HG03439 (cell line): ENCODE results near the gene NBEAL1.
"Not testable (repeated sequence)": the region's sequence is repeated elsewhere in the genome, so short reads cannot be mapped to it uniquely, and the experiment has no call there.

Experiments
- ATAC-seq: cut with Tn5 transposase; IDR thresholded peaks from one replicate; pipeline ENCODE4 v1.9.1; 2021; ENCODE audit warnings: mild to moderate bottlenecking, moderate library complexity; ENCODE audit not compliant: unreplicated experiment

The NBEAL1 gene

GRCh38 chr2:203105996-203106395, 91.3 kb downstream of the NBEAL1 start:
- ATAC-seq, result no peak

- ATAC-seq, result not testable (repeated sequence)
These were observed 95.8 kb downstream of the NBEAL1 start for GRCh38 chr2:203110496-203110895.

DNA sequence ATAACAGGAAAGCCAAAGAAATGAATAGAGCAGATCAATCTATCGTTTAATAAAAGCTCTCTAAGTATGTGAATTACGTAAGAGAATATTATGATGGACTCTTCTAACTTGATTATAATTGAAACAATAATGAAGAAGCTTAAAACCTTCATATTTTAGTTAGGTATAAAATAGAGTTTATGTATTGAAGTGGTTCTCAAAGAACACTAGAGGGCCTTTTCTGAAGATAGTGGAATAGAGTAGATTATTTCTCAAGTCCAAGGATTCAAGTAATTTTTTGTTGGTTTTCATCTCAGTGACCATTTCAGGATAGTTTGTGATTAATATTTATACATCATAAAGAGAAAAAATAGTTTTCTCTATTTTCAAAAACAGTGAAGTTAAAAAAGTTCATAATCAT, 97.7 kb downstream of the NBEAL1 start:
- no peak for ATAC-seq

- not testable (repeated sequence) for ATAC-seq
These were observed 100.6 kb downstream of the NBEAL1 start for GRCh38 chr2:203115201-203115700.

GRCh38 chr2:203122317-203122986, 107.8 kb downstream of the NBEAL1 start:
- no peak for ATAC-seq

DNA sequence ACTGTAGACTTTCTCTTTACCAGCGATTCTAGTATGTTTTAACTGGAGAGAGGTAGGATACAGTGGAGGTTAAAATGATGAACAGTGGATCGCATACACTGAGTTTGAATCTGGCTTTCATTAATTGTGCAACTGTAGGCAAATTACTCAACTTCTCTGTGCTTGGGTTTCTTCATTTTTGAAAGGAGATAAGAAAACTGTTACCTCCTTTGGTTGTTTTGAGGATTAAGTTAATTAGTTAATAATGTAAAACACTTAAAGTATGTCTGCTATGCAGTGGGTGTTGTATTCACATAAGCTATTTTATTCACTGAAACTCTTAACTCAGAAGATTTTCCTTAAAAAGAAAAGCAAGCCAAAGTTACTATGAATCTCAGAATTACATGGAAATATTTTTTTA, 112.3 kb downstream of the NBEAL1 start:
- no peak for ATAC-seq

DNA sequence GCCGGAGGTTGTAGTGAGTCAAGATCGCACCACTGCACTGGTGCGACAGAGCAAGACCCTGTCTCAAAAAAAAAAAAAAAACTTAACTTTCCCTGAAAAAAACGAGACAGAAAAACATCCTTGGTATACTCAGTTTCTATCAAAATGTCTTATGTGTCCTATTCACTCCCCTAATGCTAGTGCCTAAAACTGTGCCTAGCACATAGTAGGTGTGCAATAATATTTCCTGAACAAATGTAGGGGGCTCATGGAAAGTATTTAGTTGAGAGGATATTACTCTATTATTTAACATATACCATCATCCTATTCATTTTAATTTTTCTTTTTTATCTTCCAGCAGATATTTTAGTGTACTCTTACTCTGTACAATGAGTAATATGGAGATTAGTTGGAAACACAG, 120.4 kb downstream of the NBEAL1 start:
- no peak for ATAC-seq

- ATAC-seq, result no peak
These were observed 128.7 kb downstream of the NBEAL1 start for GRCh38 chr2:203143391-203143790.

DNA sequence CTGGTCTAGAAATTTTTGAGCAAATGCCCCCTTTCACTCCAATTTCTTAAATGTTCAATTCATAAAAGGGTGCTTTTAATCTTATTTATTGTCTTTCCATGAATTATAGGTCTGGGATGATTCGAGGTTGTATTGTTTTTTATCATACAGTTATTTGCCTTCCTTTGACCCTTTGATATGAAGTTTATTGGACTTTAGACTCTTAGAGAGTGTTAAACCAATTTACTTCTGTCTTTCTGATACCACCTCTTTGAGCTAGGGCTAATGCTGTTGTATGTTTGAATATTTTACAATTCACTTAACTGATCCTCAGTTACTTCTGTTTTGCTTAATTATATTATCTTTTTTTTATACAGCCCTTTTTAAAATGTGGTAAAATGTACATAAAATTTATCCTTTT, 134.5 kb downstream of the NBEAL1 start:
- no peak for ATAC-seq

GRCh38 chr2:203155406-203155805, 140.7 kb downstream of the NBEAL1 start:
- no peak for ATAC-seq

GRCh38 chr2:203162722-203163121, 148.0 kb downstream of the NBEAL1 start:
- ATAC-seq, result not testable (repeated sequence)

DNA sequence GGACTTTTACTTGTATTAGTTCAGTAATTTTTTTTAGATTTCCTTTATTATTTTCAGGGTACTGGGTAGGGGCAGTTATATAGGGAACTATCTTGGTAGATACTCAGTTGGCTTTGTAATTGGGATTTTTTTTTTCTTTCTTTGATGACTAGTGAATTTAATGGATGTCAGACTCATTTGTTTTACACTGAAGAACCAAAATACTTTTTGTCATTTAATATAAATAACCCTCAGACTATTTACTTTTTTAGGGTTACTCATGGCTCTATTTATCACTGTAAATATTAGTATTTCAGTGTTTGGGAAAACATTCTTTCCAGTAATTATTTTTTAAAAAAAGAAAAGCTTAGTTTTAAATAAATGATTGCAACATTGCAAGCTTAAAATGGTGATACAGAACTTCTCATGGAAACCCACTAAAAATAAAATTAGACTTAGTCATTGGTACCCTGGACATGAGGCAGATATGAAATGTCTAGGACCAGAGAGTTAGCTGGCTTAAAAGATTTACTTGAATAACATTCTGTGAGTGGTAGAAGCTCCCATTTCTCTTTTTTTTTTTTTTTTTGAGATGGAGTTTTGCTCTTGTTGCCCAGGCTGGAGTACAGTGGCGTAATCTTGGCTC, 149.7 kb downstream of the NBEAL1 start:
- no peak for ATAC-seq

GRCh38 chr2:203167751-203168150, 153.1 kb downstream of the NBEAL1 start:
- no peak for ATAC-seq

DNA sequence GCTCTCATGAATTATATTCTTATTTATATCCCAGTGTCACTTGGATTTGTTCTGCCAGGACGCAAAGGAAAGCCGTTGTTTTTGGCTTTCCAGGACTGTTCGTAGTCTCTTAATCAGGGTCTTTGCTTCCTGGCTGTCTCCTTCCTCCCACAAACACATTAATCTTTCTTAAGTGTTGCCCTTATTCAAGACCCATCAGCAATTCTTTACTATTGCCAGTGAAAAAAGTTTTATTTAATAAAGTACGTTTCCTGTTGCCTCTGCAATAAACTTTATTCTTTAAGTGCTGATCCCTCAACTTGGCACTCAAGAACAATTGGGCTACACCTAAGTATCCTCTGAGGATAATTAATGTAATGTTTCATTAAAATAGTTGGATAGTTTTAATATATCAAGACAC, 155.8 kb downstream of the NBEAL1 start:
- ATAC-seq, result no peak

GRCh38 chr2:203175371-203175770, 160.7 kb downstream of the NBEAL1 start:
- no peak for ATAC-seq

GRCh38 chr2:203177361-203177760, 162.7 kb downstream of the NBEAL1 start:
- no peak for ATAC-seq

- no peak for ATAC-seq
These were observed 171.2 kb downstream of the NBEAL1 start for GRCh38 chr2:203185864-203186263.

GRCh38 chr2:203190547-203190946, 175.9 kb downstream of the NBEAL1 start:
- ATAC-seq, result not testable (repeated sequence)

GRCh38 chr2:203191026-203191425, 176.4 kb downstream of the NBEAL1 start:
- ATAC-seq, result not testable (repeated sequence)

GRCh38 chr2:203191961-203192360, 177.3 kb downstream of the NBEAL1 start:
- ATAC-seq, result no peak

DNA sequence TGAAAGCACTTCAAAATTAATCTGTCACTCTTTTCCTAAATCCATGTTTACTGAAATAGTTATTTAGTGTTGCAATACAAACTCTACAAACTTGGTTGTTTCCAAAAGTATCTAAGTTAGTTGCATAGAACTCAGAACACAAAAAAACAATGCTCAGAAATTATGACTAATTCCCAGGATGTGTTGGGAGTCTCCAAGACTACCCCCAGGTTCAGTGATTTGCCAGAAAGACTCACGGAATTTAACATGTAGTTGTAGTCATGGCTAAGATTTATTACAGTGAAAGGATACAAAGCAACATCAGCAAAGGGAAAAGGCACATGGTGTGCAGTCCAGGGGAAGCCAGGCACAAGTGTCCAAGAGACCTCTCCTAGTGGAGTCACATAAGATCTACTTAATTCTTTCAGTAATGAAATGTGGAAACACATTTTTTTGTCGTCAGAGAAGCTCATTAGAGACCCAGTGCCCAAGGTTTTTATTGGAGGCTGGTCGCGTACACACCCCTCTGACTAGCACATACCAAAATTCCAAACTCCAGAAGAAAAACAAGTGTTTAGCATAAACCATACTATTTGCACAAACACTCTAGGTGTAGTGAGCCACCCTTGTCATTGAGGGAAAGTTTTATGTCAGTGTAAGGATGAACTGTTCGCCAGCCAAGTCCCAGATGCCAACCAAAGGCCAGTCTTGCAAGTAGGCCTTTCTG, 180.8 kb downstream of the NBEAL1 start:
- no peak for ATAC-seq

- no peak for ATAC-seq
These were observed 186.2 kb downstream of the NBEAL1 start for GRCh38 chr2:203200866-203201265.
